HG03432 (cell line): ENCODE results near the gene CTDSPL2.
"Not testable (repeated sequence)": the region's sequence is repeated elsewhere in the genome, so short reads cannot be mapped to it uniquely, and the experiment has no call there.

Experiments used
- ATAC-seq: cut with Tn5 transposase; IDR thresholded peaks from one replicate; pipeline ENCODE4 v1.9.1; 2021; ENCODE audit warnings: mild to moderate bottlenecking, moderate library complexity; ENCODE audit not compliant: unreplicated experiment

Gene CTDSPL2

GRCh38 chr15:44482090-44482489 lies 54.7 kb downstream of the CTDSPL2 start:
- ATAC-seq: no peak

DNA sequence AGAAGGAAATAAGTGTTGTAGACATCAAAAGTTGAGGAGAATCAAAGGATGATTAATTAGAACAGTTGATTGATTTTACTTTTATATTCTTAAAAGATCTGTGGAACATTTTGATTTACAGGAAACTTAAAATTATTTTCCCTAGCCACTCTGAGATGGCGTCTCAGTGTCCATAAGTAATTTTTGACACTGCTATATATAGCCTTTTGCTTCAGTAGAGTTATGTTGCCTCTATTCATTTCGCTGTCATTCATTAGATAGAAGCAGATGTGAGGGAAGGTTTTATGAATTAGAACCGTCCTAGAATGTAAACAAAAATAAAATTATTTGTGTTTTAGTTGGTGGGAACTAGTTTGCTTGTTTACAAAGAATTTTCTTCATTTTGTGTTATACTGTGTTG lies 58.5 kb downstream of the CTDSPL2 start:
- no peak for ATAC-seq

DNA sequence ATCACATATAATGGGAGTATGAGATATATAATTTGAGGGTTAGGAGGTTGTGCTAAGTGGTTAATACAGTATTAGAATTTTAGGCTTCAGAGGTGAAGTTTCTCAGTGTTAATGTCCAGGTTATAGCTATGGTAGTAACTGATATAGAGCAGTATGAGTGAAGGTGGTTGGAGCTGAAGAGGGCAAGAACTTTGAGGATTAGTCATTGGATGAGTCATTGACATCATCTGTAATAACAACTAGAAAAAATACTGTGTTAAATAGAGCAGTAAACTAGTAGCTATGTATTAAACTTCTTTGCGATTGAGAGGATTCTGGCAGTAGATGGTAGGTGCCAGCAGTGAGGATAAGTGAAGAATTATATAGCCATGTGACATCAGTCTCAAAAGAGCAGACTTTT lies 62.0 kb downstream of the CTDSPL2 start:
- ATAC-seq: no peak

DNA sequence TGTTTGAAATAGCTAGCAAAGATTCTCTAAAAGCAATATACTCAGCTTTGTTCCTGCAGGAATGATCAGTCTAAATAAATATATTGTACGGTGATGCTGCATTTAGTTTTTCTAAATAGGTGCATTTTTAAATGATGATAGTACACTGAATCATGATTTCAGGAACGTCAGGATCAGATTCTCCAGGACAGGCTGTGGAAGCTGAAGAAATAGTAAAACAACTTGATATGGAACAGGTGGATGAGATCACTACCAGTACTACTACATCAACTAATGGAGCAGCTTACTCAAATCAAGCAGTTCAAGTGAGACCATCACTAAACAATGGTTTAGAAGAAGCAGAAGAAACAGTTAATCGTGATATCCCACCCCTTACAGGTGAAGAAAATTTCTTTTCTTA lies 63.2 kb downstream of the CTDSPL2 start:
- ATAC-seq: no peak

GRCh38 chr15:44492040-44492439 lies 64.6 kb downstream of the CTDSPL2 start:
- ATAC-seq: no peak

GRCh38 chr15:44492672-44493071 lies 65.2 kb downstream of the CTDSPL2 start:
- no peak for ATAC-seq

DNA sequence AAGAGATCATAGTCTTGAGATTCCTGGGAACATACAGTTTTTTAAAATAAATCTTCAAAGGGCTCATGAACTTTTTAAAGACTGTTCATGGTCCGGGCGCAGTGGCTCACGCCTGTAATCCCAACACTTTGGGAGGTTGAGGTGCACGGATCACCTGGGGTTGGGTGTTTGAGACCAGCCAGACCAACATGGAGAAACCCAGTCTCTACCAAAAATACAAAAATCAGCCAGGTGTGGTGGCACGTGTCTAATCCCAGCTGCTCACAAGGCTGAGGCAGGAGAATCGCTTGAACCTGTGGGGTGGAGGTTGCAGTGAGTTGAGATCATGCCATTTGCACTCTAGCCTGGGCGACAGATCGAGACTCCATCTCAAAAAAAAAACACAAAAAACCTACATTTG lies 68.1 kb downstream of the CTDSPL2 start:
- ATAC-seq: no peak

GRCh38 chr15:44500555-44500954 lies 73.1 kb downstream of the CTDSPL2 start:
- no peak for ATAC-seq

GRCh38 chr15:44501768-44502366 lies 74.4 kb downstream of the CTDSPL2 start:
- no peak for ATAC-seq

DNA sequence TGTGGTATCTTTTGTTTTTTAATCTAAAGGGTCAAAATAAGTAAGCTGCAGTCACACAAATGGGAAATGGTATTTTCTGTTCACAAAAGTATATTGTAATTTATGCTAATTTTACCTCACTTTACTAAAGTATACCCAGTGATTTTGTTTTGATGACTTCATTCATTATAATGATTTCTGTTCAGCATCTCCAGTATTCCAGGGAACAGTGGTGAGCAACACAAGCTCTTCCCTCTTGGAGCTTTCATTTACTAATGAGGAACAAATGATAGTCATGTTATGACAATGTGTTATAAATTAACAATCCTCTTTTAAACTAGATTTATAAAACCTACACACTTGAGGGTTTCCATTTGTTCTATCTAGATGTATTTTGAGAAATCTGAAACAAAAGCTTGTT lies 89.0 kb downstream of the CTDSPL2 start:
- no peak for ATAC-seq

GRCh38 chr15:44519537-44519936 lies 92.1 kb downstream of the CTDSPL2 start:
- ATAC-seq: no peak

- ATAC-seq: no peak
Measured at GRCh38 chr15:44525018-44525417, 97.6 kb downstream of the CTDSPL2 start.

DNA sequence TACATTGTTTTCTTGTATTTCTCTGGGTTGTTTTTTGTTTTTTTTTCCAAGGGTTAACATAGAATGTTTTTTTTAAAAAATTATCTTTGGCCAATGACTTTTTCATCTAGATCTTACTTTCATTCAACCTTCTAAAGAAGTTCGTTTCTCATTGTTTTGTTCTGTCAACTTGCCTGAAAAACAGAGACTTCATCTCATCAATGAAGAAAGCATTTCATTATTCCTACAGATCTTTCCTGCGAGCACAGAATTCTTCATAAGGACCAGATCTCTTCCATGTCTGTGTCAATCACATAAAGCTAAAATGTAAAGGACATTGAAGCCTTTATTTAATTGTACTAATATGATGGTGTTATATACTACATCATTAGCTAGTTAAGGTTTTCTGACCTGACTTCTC lies 99.8 kb downstream of the CTDSPL2 start:
- no peak for ATAC-seq

- ATAC-seq: no peak
Measured at GRCh38 chr15:44529864-44530604, 102.6 kb downstream of the CTDSPL2 start.

DNA sequence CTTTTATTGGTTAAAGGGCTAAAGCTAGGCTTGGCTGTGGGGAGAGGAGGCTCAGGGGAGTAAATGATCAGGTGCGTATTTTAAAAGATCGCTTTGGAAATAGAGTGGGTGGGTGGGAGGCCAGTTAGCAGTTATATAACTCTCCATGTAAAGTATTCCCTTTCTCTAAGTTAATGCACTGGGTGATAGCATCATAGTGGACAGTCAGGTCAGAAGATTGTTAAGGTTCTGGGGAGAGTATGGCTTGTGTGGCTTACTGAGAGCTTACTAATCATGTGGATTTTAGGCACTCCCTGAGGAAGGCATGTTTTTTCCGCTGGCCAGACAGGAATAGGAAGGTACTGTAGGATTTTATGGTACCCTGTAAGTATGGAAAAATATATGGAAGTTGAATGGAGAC lies 103.2 kb downstream of the CTDSPL2 start:
- no peak for ATAC-seq

DNA sequence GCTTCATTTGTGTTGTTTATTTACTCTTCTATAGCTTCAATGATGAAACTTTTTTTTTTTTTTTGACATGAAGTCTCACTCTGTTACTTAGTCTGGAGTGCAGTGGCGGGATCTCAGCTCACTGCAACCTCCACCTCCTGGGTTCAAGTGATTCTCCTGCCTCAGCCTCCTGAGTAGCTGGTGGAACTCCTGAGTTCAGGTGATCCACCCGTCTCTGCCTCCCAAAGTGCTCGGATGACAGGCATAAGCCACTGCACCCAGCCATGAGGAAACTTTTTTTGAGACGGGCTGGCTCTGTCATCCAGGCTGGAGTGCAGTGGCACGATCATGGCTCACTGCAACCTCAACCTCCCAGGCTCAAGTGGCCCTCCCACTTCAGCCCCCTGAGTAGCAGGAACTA lies 104.8 kb downstream of the CTDSPL2 start:
- not testable (repeated sequence) for ATAC-seq

GRCh38 chr15:44532689-44533088 lies 105.3 kb downstream of the CTDSPL2 start:
- ATAC-seq: no peak

DNA sequence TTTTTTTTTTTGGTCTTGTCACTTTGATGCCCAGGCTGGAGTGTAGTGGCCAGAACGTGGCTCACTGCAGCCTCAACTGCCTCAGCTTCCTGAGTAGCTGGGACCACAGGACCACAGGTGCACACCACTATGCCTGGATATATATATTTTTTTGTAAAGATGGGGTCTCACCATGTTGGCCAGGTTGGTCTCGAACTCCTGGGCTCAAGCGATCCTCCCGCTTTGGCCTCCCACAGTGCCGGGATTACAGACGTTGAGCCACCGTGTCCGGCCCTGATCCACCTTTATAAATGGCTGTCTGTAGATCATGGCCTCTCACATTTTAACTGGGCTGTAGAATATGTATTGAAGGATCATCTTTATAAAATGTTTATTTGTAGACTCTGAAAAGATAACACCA lies 107.7 kb downstream of the CTDSPL2 start:
- ATAC-seq: no peak

GRCh38 chr15:44535523-44536301 lies 108.3 kb downstream of the CTDSPL2 start:
- no peak for ATAC-seq

DNA sequence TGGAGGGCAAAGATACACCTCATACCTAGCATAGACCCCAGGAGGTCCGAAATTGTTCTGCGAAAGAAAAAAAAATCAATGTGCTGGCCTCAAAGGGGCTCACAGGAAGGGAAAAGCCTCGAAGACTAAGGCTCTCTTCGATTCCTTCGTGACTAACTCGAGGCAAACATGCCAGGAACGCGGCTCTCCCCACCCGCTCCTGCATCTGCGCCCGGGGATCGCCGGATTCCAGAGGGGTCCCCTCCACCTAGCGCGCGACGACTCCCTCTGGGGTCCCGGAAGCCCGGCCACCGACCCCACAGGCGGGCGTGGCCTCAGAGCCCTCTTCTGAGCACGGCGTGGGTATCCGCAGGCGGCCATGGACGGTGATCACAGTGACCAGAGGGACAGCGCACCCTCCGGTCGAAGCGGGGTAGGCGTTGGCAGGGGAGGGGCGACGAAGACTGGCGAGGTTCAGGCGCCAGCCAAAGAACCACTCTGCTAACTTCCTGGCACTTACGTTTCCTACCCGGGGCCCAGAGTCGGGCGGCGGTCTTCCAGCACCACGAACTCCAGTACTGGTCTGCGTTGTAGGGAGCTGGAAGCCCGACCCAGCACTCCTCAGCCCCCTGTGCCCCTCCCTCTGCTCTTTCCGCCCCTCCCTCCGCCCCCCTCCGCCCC lies 109.0 kb downstream of the CTDSPL2 start:
- peak; percentile 72 for ATAC-seq

DNA sequence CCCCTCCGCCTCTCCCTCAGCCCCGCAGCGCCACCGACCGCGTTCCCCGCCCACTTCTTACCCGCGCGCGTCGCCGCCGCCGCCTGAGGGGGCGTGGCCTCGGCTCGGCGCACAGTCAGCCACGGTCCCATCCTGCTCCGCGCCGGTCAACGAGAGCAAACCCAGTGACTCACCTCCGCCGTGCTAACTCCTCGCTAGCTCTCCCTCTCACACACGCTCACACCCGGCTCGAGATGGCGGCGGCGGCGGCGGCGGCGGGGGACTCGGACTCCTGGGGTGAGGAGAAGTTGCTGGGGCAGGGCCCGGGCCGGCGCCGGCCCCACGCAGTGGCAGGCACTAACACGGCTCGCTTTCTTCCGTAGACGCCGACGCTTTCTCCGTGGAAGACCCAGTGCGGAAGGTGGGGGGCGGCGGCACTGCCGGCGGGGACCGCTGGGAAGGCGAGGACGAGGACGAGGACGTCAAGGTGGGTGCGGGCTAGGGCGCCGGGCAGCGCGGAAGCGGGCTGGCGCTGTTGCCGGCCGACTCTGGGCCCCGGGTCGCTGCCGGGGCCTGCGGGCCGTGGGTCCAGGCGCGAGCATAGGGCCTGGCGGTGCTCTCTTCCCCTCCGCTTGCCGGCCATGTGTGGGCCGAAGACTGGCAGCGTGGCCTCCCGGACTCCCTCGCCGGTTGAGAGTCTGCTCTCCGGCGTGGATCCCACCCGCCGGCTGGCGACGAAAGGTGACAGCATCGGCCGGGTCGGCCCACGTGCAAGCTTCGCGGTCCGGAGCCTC lies 109.7 kb downstream of the CTDSPL2 start, which contains the start of gene EIF3J:
TSS of gene EIF3J (plus strand) at position 186 of the 773 bp plus-strand sequence. CDS start at position 234, 48 bp downstream.
- peak; percentile 85 for ATAC-seq
